Stimulated activated CD8-positive, alpha-beta memory T cell treated with anti-CD3 and anti-CD28 coated beads, Interleukin-12 subunit alpha, Interleukin-12 subunit beta, amount 100 ng/mL, for 24 hours (primary cell): ENCODE data around the gene BBS10.
"Not testable (repeated sequence)": the region's sequence is repeated elsewhere in the genome, so short reads cannot be mapped to it uniquely, and the experiment has no call there.

ENCODE experiments used
- DNase-seq: peaks from one replicate; pipeline ENCODE4 v3.0.0-alpha.2; 2020; ENCODE audit errors: extremely low read depth

BBS10 gene

DNA sequence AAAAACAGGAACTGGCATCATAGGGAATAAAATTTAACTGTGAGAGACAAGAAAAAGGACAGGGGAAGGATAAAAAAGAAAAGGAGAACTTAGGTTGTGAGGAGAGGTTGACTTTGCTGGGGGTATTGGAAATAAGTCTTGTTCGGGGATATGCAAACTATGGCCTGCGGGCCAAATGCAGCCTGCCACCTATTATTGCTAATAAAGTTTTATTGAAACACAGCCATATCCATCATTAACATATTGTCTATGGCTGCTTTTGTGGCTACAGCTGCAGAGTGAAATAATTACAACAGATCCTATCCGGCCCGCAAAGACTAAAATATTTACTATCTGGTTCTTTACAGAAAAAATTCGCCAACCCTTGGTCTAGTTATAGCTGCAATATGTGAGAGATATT is 18.6 kb downstream of the BBS10 start:
- DNase-seq: no peak

- DNase-seq: no peak
Measured at GRCh38 chr12:76329159-76329558, 19.1 kb downstream of the BBS10 start.

DNA sequence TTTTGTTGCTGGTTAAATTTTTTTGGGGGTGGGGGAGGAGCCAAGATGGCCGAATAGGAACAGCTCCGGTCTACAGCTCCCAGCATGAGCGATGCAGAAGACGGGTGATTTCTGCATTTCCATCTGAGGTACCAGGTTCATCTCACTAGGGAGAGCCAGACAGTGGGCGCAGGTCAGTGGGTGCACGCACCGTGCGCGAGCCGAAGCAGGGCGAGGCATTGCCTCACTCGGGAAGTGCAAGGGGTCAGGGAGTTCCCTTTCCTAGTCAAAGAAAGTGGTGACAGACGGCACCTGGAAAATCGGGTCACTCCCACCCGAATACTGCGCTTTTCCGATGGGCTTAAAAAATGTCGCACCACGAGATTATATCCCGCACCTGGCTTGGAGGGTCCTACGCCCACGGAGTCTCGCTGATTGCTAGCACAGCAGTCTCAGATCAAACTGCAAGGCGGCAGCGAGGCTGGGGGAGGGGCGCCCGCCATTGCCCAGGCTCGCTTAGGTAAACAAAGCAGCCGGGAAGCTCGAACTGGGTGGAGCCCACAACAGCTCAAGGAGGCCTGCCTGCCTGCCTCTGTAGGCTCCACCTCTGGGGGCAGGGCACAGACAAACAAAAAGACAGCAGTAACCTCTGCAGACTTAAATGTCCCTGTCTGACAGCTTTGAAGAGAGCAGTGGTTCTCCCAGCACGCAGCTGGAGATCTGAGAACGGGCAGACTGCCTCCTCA is 28.5 kb downstream of the BBS10 start:
- DNase-seq: not testable (repeated sequence)

- DNase-seq: no peak
Measured at GRCh38 chr12:76318773-76319594, 29.2 kb downstream of the BBS10 start.

DNA sequence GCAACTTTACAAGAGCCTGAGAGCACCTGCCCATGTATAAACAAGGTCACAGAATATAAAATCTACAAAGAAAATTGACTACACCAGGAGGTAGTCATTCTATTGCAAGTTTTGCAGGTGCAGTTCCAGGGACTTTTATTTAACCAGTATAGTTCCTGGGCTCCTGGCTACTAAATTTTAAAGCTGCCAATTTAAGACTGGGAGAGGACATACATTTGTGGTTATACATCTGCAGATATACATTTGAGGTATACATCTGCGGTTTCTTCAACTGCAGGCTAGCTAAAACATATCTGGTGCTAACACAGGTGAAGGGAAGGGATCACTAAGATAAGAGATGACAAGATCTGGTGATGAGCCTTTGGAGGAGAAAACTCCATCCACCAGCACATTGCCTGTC is 30.2 kb downstream of the BBS10 start:
- no peak for DNase-seq

- DNase-seq: no peak
Measured at GRCh38 chr12:76316468-76316867, 31.7 kb downstream of the BBS10 start.

GRCh38 chr12:76313299-76313698 is 34.9 kb downstream of the BBS10 start:
- DNase-seq: no peak

GRCh38 chr12:76312315-76312714 is 35.9 kb downstream of the BBS10 start:
- DNase-seq: no peak

DNA sequence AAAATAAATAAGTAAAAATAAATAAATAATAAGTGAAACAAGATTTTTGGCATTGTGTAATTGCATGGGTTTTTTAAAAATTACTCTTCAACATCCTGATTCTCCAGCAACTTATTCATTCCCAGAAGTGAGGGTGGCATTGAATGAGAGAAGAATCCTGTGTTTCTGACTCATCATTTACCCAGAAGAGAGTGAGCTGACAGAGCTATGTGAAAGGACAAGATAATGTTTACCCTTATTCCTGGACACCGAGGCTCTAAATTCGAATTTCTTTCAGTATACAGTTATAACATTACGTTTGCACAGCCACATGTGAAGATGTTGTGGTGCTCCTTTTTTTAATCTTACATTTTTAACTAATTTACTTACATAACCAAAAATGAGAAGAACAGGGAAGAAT is 36.4 kb downstream of the BBS10 start:
- no peak for DNase-seq

DNA sequence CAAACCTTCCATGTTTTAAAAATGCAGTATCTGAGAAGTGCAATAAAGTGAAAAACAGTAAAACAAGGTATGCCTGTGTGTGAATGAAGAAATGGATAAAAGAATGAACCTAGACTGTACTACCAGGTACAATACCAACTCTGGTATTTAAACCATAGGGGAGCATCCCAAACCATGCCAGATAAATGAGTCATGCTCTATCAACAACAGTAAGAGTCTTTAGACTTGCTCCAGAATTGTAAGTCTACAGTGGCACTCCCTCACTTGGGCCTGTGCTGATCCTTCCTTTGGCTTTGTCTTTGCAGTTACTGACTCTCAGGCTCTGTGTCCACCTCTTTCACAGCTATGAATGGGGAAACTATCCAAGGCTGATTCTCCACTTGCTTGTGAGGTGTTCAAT is 38.1 kb downstream of the BBS10 start:
- no peak for DNase-seq

- no peak for DNase-seq
Measured at GRCh38 chr12:76308866-76309265, 39.3 kb downstream of the BBS10 start.

DNA sequence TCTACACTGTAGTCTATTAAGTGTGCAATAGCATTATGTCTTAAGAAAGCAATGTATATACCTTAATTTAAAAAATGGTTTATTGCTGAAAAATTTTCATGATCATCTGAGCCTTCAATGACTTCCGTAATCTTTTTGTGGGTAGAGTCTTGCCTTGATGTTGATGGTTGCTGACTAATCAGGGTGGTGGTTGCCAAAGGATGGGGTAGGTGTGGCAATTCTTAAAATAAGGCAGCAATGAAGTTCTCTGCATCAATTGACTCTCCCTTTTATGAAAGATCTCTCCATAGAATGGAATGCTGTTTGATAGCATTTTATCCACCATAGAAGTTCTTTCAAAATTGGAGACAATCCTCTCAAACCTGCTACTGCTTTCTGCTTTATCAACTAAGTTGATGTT is 41.1 kb downstream of the BBS10 start:
- no peak for DNase-seq

GRCh38 chr12:76303989-76304460 is 44.2 kb downstream of the BBS10 start:
- no peak for DNase-seq

GRCh38 chr12:76303365-76303764 is 44.9 kb downstream of the BBS10 start:
- DNase-seq: no peak

- no peak for DNase-seq
Measured at GRCh38 chr12:76300297-76300665, 47.9 kb downstream of the BBS10 start.

GRCh38 chr12:76299536-76300296 is 48.5 kb downstream of the BBS10 start:
- no peak for DNase-seq
